Activated gamma-delta T cell treated with Interleukin-2 at 50 U/mL for 16 hours (primary cell): ENCODE data around the gene MYCN.
"Not testable (repeated sequence)": the region's sequence is repeated elsewhere in the genome, so short reads cannot be mapped to it uniquely, and the experiment has no call there.

ENCODE experiments used
- DNase-seq: peaks from one replicate; pipeline ENCODE4 v3.0.0-alpha.2; 2020

Gene MYCN

DNA sequence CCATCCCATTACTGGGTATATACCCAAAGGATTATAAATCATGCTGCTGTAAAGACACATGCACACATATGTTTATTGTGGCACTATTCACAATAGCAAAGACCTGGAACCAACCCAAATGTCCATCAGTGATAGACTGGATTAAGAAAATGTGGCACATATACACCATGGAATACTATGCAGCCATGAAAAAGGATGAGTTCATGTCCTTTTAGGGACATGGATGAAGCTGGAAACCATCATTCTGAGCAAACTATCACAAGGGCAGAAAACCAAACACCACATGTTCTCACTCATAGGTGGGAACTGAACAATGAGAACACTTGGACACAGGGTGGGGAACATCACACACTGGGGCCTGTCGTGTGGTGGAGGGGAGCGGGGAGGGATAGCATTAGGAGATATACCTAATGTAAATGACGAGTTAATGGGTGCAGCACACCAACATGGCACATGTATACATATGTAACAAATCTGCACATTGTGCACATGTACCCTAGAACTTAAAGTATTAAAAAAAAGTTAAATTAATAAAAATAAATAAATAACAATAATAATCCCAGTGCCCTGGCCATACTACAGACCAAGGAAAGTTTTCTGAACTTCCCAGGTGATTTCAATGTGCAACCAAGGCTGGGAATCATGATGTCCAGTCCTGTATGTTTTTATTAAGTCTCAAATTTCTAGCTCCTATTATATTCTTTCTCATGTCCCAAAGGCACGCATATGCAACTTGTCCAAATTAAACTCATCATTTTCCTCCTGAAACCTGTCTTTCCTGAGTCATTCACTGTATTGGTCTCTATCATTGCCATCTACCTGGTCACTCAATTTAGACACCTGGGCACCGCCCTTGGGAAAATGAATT, 23.0 kb downstream of the MYCN start:
- DNase-seq = not testable (repeated sequence)

DNA sequence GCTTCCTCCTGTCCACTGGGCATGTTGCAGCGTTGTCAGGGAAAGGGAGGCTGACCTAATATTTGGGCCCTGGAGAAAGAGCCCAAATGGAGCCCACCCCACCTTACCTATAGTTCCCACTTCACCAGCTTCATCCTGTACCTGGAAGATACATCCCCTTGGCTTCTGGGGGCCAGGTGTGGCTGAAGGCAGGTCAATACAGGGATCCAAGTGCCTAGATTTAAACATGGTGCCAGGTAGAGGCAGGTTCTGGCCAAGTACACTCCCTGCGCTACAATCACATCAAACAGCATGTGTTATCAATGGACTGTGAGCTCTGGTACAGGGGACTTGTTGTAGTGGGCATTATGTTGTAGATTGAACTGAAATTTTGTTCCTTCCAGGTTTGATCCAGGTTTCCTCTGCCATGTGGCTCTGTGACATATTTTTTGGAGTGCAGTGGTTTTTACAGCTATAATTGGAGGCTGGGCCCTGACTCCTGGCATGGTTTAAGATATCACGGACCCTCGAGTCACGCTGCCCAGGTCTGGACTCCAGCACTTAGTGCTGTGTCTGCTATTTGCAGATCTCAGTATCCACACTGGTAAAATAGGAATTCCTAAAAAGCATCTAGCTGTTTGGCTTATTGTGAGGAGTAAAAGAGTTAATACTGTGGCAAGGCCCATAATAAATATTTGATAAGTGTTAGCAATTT, 23.8 kb downstream of the MYCN start:
- DNase-seq = no peak

DNA sequence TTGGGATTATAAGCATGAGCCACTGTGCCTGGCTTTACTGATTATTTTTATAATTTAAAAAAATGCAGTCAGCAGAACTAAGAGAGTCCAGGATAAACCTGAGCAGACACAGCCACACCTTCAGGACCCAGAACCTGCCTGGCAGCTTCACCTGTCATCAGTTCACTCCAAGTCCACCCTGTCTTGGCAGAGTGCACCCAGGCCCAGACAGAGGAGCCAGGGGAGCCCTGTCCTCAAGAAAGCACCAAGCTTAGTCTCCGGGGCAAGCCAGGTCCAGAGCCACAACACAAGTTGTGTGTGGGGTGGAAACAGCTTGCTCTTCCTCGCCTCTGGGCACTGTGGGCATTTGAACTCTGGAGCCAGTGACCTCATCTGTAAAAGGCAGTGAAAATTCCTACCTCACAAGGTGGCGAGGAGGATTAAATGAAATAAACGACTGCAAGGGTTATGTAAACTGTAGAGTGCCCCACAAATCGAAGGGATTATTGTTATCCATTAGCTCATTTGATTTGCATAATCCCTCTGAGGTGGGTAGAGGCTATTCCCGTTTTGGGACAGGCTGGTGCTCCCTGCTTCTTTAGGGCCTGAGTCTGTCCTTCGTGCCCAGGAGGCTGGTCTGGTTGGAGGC, 24.7 kb downstream of the MYCN start:
- DNase-seq = no peak

- DNase-seq = no peak
Measured at GRCh38 chr2:15965564-15966019, 25.2 kb downstream of the MYCN start.

DNA sequence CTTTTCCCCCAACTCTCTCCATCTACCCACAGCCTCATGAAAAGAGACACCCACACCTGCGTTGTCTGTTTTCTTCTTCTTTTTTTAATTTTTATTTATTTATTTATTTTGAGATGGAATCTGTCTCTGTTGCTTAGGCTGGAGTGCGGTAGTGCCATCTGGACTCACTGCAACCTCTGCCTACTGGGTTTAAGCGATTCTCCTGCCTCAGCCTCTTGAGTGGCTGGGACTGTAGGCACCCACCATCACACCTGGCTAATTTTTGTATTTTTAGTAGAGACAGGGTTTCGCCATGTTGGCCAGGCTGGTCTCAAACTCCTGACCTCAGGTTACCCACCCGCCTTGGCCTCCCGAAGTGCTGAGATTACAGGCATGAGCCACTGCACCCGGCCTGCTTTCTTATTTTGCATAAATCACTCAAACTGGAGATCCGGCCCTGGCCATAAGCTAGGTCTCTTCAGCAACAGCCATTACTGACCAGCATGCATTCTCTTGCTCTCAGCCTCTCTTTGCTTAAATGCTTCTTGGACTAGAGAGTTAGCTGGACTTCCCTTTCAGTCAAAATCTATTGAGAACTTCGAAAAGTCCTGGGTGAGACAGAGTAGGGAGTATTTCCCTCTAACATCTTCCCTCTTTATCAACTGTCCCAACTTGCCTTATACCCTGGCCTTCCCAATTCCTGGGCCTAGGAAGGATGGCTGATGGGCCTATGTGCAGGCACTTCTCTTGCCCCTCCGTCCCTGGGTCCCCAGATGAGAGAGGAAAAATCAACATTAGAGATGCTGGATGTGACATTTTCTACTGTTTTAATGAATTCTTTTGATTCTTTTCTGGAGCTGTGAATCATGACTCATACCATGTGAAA, 27.3 kb downstream of the MYCN start:
- DNase-seq = no peak

DNA sequence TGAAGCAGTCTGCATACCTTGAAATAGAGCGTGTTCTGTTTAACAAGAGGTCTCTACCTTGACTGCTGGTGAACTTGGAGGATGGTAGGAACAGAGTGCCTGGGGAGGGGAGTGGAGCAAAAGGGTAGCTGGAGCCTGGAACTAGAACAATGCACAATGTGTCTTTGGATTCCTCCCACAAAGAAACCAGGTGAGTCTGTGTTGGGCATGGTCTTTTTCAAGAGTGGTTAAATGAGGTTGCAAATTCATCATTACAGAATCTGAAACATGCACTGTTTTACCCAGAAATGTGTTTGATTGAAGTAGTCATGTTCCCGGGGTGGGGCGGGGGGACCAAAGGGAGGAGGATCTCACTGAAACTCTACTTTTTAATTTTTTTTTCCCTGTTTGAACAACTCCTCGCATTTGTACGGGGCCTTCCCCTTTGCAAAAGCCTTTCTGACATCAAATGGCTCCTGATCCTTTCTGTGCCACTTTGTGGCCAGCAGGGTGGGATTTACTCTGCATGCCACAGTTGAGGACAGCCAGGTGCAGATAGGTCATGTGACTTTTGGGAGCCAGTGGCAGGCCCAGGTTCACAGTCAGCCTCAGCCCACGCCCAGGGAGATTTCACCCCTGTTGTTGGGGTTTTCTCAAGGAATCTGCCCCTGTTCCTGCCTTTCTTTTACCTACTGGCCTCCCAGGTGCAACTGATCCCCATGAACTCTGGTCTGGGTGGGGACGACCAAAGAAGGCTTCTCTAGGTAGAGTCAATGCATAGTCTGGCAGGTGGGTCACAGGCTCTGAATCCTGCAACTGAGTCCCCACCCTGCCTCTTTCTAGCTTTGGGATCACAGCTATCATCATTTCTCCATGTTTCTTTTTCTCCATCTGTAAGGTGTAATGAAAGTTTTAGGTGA, 28.2 kb downstream of the MYCN start:
- no peak for DNase-seq

- DNase-seq = no peak
Measured at GRCh38 chr2:15969214-15969613, 28.9 kb downstream of the MYCN start.

DNA sequence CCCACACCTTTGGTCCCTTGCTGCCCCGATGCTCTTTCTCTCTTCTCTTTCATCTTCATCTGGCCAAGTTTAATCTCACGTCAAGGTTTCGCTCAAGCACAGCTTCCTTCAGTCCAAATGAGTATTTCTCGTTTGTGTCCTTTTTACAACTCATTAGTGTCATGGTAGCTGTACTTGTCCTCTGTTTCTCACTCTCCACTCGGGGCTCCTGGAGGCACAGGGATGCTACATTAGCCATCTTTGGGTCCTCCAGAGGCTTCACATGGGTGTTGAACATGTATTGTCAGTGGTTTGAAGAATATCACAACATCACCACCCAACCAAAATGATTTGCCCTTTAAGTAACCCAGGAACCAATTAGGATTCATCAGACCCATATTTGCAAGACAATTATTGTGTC, 30.4 kb downstream of the MYCN start:
- DNase-seq = no peak

DNA sequence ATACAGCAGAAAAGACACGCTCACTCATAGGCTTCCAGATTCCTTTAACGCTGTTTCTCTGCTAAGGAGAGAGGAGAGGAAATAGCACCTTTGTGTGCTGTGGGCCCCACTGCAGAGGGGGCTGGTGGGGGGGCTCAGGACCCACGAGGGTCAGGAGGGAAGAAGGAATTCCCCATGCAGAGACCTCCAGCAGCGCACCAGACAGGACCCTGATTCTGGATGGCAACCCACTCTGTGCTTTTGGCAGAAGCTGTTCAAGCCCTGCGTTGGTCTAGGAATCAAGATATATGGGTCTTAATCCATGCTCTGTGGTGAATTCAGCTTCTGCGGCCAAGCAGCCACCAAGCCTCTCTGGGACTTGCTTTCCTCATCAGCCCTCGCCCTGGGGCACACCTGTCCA, 31.0 kb downstream of the MYCN start:
- no peak for DNase-seq

DNA sequence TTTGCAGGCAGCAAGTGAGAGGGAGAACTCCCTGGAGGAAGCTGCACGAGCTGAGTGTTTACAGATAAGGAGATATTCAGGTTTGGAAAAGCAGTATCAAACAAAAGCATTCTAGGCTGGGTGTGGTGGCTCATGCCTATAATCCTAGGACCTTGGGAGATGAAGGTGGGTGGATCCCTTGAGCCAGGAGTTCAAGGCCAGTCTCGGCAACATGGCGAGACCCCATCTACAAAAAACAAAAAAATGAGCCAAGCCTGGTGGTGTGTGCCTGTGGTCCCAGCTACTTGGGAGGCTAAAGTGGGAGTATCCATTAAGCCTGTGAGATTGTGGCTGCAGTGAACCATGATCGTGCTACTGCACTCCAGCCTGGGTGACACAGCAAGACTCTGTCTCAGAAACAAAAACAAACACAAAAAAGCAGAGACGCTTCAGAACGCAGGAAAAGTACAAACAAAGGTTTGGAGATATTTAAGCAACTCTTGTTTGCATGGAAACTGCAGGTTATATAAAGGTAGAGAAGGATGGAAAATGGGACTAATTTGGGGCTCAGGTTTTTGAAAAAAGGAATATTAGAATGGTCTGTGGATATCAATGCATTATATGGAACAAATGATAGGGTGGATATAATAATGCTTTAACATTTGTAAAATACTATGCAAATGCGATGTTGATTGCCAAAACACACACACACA, 31.6 kb downstream of the MYCN start:
- DNase-seq = no peak

- DNase-seq = no peak
Measured at GRCh38 chr2:15973481-15974401, 33.4 kb downstream of the MYCN start.

DNA sequence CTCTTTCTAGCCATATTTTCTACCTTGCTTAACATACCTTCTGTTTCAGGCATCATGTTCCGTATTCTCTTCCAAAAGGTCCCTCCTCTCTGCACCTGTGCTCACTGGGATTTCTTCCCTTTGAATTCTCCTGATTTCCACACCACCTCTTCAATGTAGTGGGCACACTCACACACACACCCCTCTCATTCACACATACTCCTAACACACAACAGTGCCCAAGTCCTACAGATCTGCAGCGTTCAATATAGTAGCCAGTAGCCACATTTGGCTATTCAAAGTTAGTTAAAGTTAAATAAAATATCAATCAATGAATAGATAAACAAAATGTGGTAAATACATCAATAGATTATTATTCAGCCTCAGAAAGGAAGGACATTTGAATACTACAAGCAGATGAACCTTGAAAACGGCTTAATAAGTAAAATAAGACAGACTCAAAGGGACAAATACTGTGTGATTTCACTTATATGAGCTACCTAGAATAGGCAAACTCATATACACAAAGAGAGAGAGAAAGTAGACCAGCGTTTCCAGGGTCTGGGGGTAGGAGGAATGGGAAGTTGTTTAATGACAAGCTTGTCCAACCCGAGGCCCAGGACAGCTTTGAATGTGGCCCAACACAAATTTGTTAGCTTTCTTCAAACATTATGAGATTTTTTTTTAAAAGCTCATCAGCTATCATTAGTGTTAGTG, 34.4 kb downstream of the MYCN start:
- no peak for DNase-seq

DNA sequence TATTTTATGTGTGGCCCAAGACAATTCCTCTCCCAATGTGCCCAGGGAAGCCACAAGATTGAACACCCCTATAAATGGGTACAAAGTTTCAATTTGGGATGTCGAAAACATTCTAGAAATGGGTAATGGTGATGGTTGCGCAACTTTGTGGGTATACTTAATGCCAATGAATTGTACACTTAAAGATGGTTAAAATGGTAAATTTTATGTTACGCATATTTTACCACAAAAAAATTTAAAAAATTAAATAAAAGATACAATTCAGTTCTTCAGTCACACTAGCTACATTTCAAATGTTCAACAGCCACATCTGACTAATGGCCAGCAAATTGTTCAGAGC, 34.9 kb downstream of the MYCN start:
- DNase-seq = no peak

DNA sequence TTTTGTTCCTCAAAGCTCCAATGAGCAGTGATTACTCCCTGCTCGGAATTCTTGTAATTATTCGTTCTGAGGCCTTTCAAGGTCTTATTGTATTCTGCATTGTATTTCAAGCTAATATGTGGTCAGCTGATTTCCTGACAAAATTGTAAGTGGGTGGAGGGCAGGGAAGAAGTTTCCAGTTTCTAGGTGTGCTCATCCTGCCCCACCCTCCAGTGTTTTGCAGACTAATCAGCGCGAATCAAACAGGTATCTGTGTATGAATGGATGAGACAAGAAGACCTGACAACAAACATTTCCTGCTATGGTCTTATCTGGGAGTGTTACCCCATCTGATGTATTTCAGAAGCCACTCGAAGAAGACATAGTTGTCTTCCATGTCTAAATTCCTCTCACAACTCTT, 35.3 kb downstream of the MYCN start:
- DNase-seq = no peak

DNA sequence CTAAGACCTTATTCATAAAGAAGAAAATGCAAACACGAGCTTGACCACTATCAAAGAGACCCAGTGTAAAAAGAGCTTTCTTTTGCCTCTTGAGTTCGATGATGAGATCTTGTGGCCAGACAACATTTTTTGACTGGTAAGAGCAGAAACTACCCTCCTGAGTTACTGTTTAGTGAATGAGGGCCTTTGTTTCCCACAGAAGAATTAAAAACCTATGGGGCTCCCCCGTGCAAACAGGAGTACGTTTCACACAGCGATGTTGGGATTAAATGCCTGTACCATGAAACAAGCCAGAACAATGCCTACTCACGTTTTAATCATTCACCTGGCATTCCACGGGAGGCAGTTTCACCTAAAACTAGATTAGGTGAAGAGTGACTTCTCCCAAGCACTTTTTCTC, 36.0 kb downstream of the MYCN start:
- no peak for DNase-seq

GRCh38 chr2:15979051-15979758, 38.9 kb downstream of the MYCN start:
- no peak for DNase-seq

GRCh38 chr2:15979759-15980604, 39.6 kb downstream of the MYCN start:
- DNase-seq = no peak

DNA sequence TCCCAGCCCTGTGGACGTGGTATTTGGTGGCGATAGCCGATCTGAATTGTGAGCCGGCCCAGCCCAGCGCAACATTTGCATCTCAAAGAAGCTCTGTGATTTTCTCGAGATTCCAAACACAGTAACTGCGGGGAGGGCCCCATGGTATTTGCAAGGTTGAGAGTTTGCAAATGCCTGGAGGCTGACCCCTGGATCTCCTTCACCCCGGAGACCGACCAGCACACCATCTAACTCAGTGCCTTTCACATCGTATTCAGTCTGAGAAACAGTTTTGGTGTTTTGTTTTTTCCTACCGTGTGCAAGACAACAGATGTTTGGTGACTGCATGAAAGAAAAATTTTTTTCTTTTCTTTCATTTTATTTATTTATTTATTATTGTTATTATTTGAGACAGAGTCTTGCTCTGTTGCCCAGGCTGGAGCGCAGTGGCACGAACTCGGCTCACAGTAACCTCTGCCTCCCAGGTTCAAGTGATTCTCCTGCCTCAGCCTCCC, 40.3 kb downstream of the MYCN start:
- DNase-seq = no peak
